Measurements from ENCODE around the gene ELFN1. TPM values are rescaled to one million over a fixed set of nuclear protein-coding genes. Genes with fewer than 3 reads are reported as not detected.
A peak's percentile ranks its signal among the peaks of the same experiment; 100 is the strongest.

The ELFN1 gene
- total and polyA plus RNA-seq, 9 of the 15 experiments (the other 6 are each of a cell fraction or from before 2014, with no cell fraction given) = 0.04 to 0.64 (median 0.18) TPM; not detected in 2

DNA sequence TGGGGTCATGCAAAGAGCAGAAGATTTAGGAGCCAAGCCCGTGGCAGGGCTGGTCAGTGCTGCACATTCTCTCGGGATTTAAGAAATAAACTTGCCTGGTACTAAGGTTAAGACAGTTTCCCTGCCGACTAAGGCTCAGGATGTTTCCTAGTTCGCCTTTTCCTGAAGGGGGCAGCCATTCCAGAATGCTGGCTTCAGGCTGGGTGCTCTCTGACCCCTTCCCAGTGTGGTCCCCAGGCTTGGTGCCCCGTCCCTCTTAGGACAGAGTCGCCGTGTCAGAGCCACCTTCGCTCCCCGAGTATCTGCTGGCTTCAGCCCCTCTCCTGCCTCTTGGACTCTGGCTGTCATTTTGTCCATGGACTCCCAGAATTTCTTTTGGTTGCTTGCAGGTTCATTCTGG is 117.2 kb downstream of the ELFN1 start:
- 1% methylated on average over 9 of the region's 9 CpGs for WGBS (ENCODE audit: insufficient coverage, low coverage, missing lambda C conversion rate)
- TF ChIP-seq FOXK2 (conservative IDR thresholded peaks at IDR 0.05 in 1 of 2, IDR thresholded peaks at IDR 0.05 in 1 of 2; ENCODE audit: low read depth in 2 of 2) (no peak), CTCFL (IDR thresholded peaks at IDR 0.05; ENCODE audit: borderline replicate concordance, insufficient read depth, low read depth, low read length, poor library complexity, severe bottlenecking) (no peak), TCF7 (IDR thresholded peaks at IDR 0.05; ENCODE audit: borderline replicate concordance) (no peak), TCF3 (CRISPR knock-in tag; IDR thresholded peaks at IDR 0.05) (no peak), EP400 (IDR thresholded peaks at IDR 0.05) (no peak), ZNF583 (CRISPR knock-in tag; IDR thresholded peaks at IDR 0.05) (no peak), PPARD (CRISPR knock-in tag; IDR thresholded peaks at IDR 0.05) (no peak)
- TF ChIP-seq, protein P1, sequence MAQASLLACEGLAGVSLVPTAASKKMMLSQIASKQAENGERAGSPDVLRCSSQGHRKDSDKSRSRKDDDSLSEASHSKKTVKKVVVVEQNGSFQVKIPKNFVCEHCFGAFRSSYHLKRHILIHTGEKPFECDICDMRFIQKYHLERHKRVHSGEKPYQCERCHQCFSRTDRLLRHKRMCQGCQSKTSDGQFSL (CRISPR knock-in tag; IDR thresholded peaks at IDR 0.05) = no peak
- TF ChIP-seq, protein P1 (tag; IDR thresholded peaks at IDR 0.05) = no peak
- Histone ChIP-seq H3K9ac (ENCODE audit: insufficient read depth in 1 of 2, low read depth in 2 of 2, low read length in 2 of 2) (0 out of 4 replicates have a peak overlapping the region, but pooled peaks of 1 of the 2 experiments have one; percentile 17), H3K27me3 (ENCODE audit: control insufficient read depth in 2 of 2, insufficient read depth in 2 of 2, low read length in 2 of 2) (peaks cover 0 to 9% of the 10 kb centered on the region in 2 experiments; a peak in 2 of 5 replicates), H3K4me1 (replicated peaks in 1 of 2; ENCODE audit: control insufficient read depth in 2 of 2, insufficient read depth in 2 of 2, low read length in 2 of 2) (no peaks in the 10 kb centered on the region; a peak in 1 of 5 replicates), H3K27ac (ENCODE audit: extremely low read depth, low read depth, low read length) (no peak overlapping the region), H3K4me2 (ENCODE audit: insufficient read depth, low read length) (no peak overlapping the region), H3K9me1 (ENCODE audit: control insufficient read depth, insufficient read depth, low read length) (no peaks in the 10 kb centered on the region), H3K36me3 (ENCODE audit: control insufficient read depth, insufficient read depth, low read length) (no peaks in the 10 kb centered on the region), H3K79me2 (ENCODE audit: control insufficient read depth, insufficient read depth, low read length) (no peaks in the 10 kb centered on the region), H3K4me3 (no peak overlapping the region), H4K20me1 (replicated peaks; ENCODE audit: control insufficient read depth, insufficient read depth, low read length) (no peaks in the 10 kb centered on the region), H2AFZ (ENCODE audit: low read depth, low read length) (no peak overlapping the region), H3K9me3 (replicated peaks; ENCODE audit: control insufficient read depth, insufficient read depth, low read depth, low read length) (no peaks in the 10 kb centered on the region)
- intact Hi-C loops (cut with micrococcal nuclease) = no loop called here
- DNase-seq (ENCODE audit: extremely low read depth in 1 of 4, low spot score in 3 of 4) (no peak), FAIRE-seq (no peak), ATAC-seq (no peak)
- ChIA-PET CTCF (ENCODE audit: low intra/inter-chr PET ratio) (no interaction called here), POLR2A (interaction anchor here (0.6 to 0.7 kb wide), 2 partner anchors 306 to 549 kb away, joined by 3 read pairs; no protein-coding TSS in a partner anchor)
- no TSS peak for BruUV-seq (replicated peaks)
- in situ Hi-C loops (cut with MboI) = no loop called here
